ENCODE data around the gene ANKRD10. TPM values are rescaled to one million over a fixed set of nuclear protein-coding genes. Genes with fewer than 3 reads are reported as not detected.

ANKRD10 gene
- total RNA-seq, 1 experiment from 2014 or later, result 159 TPM

- Histone ChIP-seq H3K18ac (ENCODE audit: insufficient read length, low read depth, low read length) (no peak overlapping the region), H2BK12ac (ENCODE audit: insufficient read length, low read depth, low read length) (no peak overlapping the region), H3K79me1 (ENCODE audit: insufficient read depth, low read depth, low read length, poor library complexity, severe bottlenecking) (no peaks in the 10 kb centered on the region), H3T11ph (ENCODE audit: low read length) (no peak overlapping the region), H2BK15ac (ENCODE audit: low read depth, low read length) (no peak overlapping the region), H2AFZ (ENCODE audit: low read length) (no peak overlapping the region), H3K4ac (ENCODE audit: low read depth, low read length) (no peak overlapping the region), H3K9me3 (ENCODE audit: control insufficient read depth, low read depth, low read length) (no peaks in the 10 kb centered on the region), H3K4me1 (ENCODE audit: insufficient read depth, low read length) (no peaks in the 10 kb centered on the region), H2BK5ac (ENCODE audit: insufficient read length, low read length) (no peak overlapping the region), H3K56ac (ENCODE audit: insufficient read length, low read depth, low read length) (no peak overlapping the region), H3K4me2 (ENCODE audit: insufficient read depth, insufficient read length, low read length) (no peak overlapping the region), H3K23me2 (ENCODE audit: insufficient read length, low read depth, low read length, poor library complexity, severe bottlenecking) (no peaks in the 10 kb centered on the region), H4K20me1 (ENCODE audit: control insufficient read depth, insufficient read depth, insufficient read length) (no peaks in the 10 kb centered on the region), H4K91ac (ENCODE audit: insufficient read length, low read depth, low read length) (no peak overlapping the region), H2BK20ac (ENCODE audit: low read depth, low read length, poor library complexity, severe bottlenecking) (no peak overlapping the region), H3K27ac (ENCODE audit: insufficient read length, low read depth, low read length) (no peak overlapping the region), H3K23ac (ENCODE audit: insufficient read length, low read depth, low read length) (no peak overlapping the region), H2BK120ac (ENCODE audit: low read depth, low read length, poor library complexity, severe bottlenecking) (no peak overlapping the region), H4K8ac (replicated peaks; ENCODE audit: insufficient read length, low read depth, low read length) (no peak overlapping the region), H3K9ac (ENCODE audit: extremely low read depth, insufficient read length, low read length) (no peak overlapping the region), H4K5ac (ENCODE audit: insufficient read length, low read depth, low read length) (no peak overlapping the region), H2AK5ac (ENCODE audit: insufficient read length, low read length) (no peak overlapping the region), H3K27me3 (ENCODE audit: insufficient read depth, low read length) (no peaks in the 10 kb centered on the region), H3K79me2 (ENCODE audit: insufficient read depth, low read length) (no peaks in the 10 kb centered on the region), H3K14ac (ENCODE audit: insufficient read depth, low read length) (no peak overlapping the region)
- H3K27ac Mint-ChIP-seq, result no peak overlapping the region
- WGBS (ENCODE audit: extremely low coverage, insufficient read length, low lambda C conversion rate), result no CpG with 5 or more reads among the region's 6 CpGs
- peaks cover 15 to 32% of the 10 kb centered on the region in 2 experiments for H3K4me1 Mint-ChIP-seq
- no peak for DNase-seq
- H3K4me3 Mint-ChIP-seq, result no peak overlapping the region
- H3K36me3 Mint-ChIP-seq (ENCODE audit: insufficient read depth in 1 of 3, low read depth in 3 of 3), result no peaks in the 10 kb centered on the region
- TF ChIP-seq CTCF (conservative IDR thresholded peaks at IDR 0.05), result no peak
- H3K9me3 Mint-ChIP-seq, result no peaks in the 10 kb centered on the region; a peak in 2 of 5 replicates
- peaks cover 14% of the 10 kb centered on the region for H3K27me3 Mint-ChIP-seq (ENCODE audit: low read depth)
Measured at GRCh38 chr13:110867380-110867779, 47.5 kb downstream of the ANKRD10 start.
